ENCODE measurements around the gene CFAP119.

The CFAP119 gene

GRCh38 chr16:30787613-30788378 is 25.9 kb upstream of the CFAP119 start:
- no peak for DNase-seq (ENCODE audit: low spot score)
- Histone ChIP-seq H3K27ac (ENCODE audit: poor library complexity, severe bottlenecking) (peak overlapping the region; percentile 76), H3K4me1 (ENCODE audit: insufficient read depth, poor library complexity, severe bottlenecking) (peaks cover 9% of the 10 kb centered on the region), H3K36me3 (ENCODE audit: low read depth) (peaks cover 7% of the 10 kb centered on the region), H3K27me3 (ENCODE audit: insufficient read depth, poor library complexity, severe bottlenecking) (no peaks in the 10 kb centered on the region), H3K9me3 (ENCODE audit: severe bottlenecking) (no peaks in the 10 kb centered on the region), H3K4me3 (ENCODE audit: severe bottlenecking) (peak overlapping the region; percentile 99)
- no peak for TF ChIP-seq CTCF (IDR thresholded peaks at IDR 0.05; ENCODE audit: poor library complexity, severe bottlenecking)
- no peak; the same call in 2 of the 3 replicates for ATAC-seq (ENCODE audit: low read depth)

GRCh38 chr16:30786936-30787612 is 25.2 kb upstream of the CFAP119 start, which contains the start of gene ZNF629:
ZNF629 (minus strand) TSS chr16:30787205; CDS start chr16:30784482, 2,723 bp downstream.
- H3K27ac ChIP-seq (ENCODE audit: poor library complexity, severe bottlenecking): peak within 1 kb of the TSS; percentile 76
- ATAC-seq (ENCODE audit: low read depth) (peak; percentile 73), DNase-seq (ENCODE audit: low spot score) (peak; percentile 74)
- peaks cover 9% of the 10 kb centered on the region for H3K4me1 ChIP-seq (ENCODE audit: insufficient read depth, poor library complexity, severe bottlenecking)
- H3K4me3 ChIP-seq (ENCODE audit: severe bottlenecking): peak within 1 kb of the TSS; percentile 99
- H3K9me3 ChIP-seq (ENCODE audit: severe bottlenecking): no peaks in the 10 kb centered on the region
- H3K27me3 ChIP-seq (ENCODE audit: insufficient read depth, poor library complexity, severe bottlenecking): no peaks in the 10 kb centered on the region
- peaks cover 14% of the 10 kb centered on the region for H3K36me3 ChIP-seq (ENCODE audit: low read depth)
- TF ChIP-seq CTCF (IDR thresholded peaks at IDR 0.05; ENCODE audit: poor library complexity, severe bottlenecking): no peak

- DNase-seq (ENCODE audit: low spot score): peak; percentile 57
- H3K4me3 ChIP-seq (ENCODE audit: severe bottlenecking): peak overlapping the region; percentile 99
- peak overlapping the region; percentile 76 for H3K27ac ChIP-seq (ENCODE audit: poor library complexity, severe bottlenecking)
- H3K27me3 ChIP-seq (ENCODE audit: insufficient read depth, poor library complexity, severe bottlenecking): no peaks in the 10 kb centered on the region
- H3K36me3 ChIP-seq (ENCODE audit: low read depth): peaks cover 20% of the 10 kb centered on the region
- peak; percentile 80 for ATAC-seq (ENCODE audit: low read depth)
- H3K9me3 ChIP-seq (ENCODE audit: severe bottlenecking): no peaks in the 10 kb centered on the region
- peaks cover 9% of the 10 kb centered on the region for H3K4me1 ChIP-seq (ENCODE audit: insufficient read depth, poor library complexity, severe bottlenecking)
- no peak for TF ChIP-seq CTCF (IDR thresholded peaks at IDR 0.05; ENCODE audit: poor library complexity, severe bottlenecking)
These were observed 24.5 kb upstream of the CFAP119 start for GRCh38 chr16:30786115-30786935.

- Histone ChIP-seq H3K36me3 (ENCODE audit: low read depth) (peaks cover 20% of the 10 kb centered on the region), H3K9me3 (ENCODE audit: severe bottlenecking) (no peaks in the 10 kb centered on the region), H3K27ac (ENCODE audit: poor library complexity, severe bottlenecking) (peak overlapping the region; percentile 76), H3K27me3 (ENCODE audit: insufficient read depth, poor library complexity, severe bottlenecking) (no peaks in the 10 kb centered on the region), H3K4me3 (ENCODE audit: severe bottlenecking) (peak overlapping the region; percentile 99), H3K4me1 (ENCODE audit: insufficient read depth, poor library complexity, severe bottlenecking) (peaks cover 9% of the 10 kb centered on the region)
- ATAC-seq (ENCODE audit: low read depth) (no peak), DNase-seq (ENCODE audit: low spot score) (no peak)
- no peak for TF ChIP-seq CTCF (IDR thresholded peaks at IDR 0.05; ENCODE audit: poor library complexity, severe bottlenecking)
These were observed 23.6 kb upstream of the CFAP119 start for GRCh38 chr16:30785126-30786106.
